SK-N-MC (cell line): ENCODE data around the gene PDE6D.

Source experiments
- EZH2 ChIP-seq: fragments of 200-600 bp; sonication (generic); IDR thresholded peaks from one replicate; pipeline ENCODE4 v1.6.1; 2017; ENCODE audit warnings: antibody characterized with exemption
- POLR2AphosphoS5 ChIP-seq: IDR thresholded peaks from 2 replicates; pipeline ENCODE4 v1.6.1; 2012; ENCODE audit warnings: mild to moderate bottlenecking, low read depth, low read length, borderline replicate concordance

GRCh38 chr2:231726276-231726675 lies 54.8 kb downstream of the PDE6D start:
- no peak for TF ChIP-seq EZH2
- no peak for TF ChIP-seq POLR2AphosphoS5
